Measurements from ENCODE around the gene WFDC6. TPM values are rescaled to one million over a fixed set of nuclear protein-coding genes. Genes with fewer than 3 reads are reported as not detected.
"Not testable (repeated sequence)": the region's sequence is repeated elsewhere in the genome, so short reads cannot be mapped to it uniquely, and the experiment has no call there.

WFDC6 gene
- total and polyA plus RNA-seq, 4 experiments from 2014 or later: not detected

DNA sequence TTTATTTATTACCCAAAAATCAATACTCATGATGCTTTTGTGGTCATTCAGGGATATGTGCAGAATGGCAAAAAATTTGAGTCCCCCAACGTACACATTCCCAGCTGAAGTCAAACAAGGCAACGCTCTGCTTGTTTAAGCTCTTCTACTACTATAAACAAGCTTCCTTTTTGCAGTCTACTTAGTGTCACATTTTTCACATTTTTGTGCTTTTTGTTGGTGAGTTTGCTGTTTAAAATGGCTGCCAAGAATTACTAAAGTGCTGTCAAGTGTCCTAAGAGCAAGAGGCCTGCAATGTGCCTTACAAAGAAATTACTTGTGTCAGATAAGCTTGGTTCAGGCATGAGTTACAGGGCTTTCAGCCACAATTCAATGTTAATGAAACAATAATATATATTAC, 37.7 kb upstream of the WFDC6 start:
- ChIA-PET POLR2A (ENCODE audit: partially characterized antibody) (no interaction called here), CTCF (ENCODE audit: partially characterized antibody) (no interaction called here)
- Mint-ChIP-seq H3K36me3 (no peaks in the 10 kb centered on the region), H3K9me3 (peaks cover 0 to 6% (median 0%) of the 10 kb centered on the region in 8 donors), H3K4me1 (no peaks in the 10 kb centered on the region), H3K27ac (no peak overlapping the region), H3K4me3 (no peak overlapping the region), H3K27me3 (peaks cover 9 to 16% of the 10 kb centered on the region in 2 donors)
- H3K9me3 ChIP-seq (ENCODE audit: control insufficient read depth in 1 of 2, low read length in 2 of 2): no peaks in the 10 kb centered on the region
- no peaks in the 10 kb centered on the region for H3K4me1 ChIP-seq (ENCODE audit: insufficient read depth, low read length)
- no peak overlapping the region for H3K27ac ChIP-seq (ENCODE audit: low read depth, low read length)
- H3K27me3 ChIP-seq (ENCODE audit: insufficient read depth, low read length): no peaks in the 10 kb centered on the region
- DNase-seq: no peak
- intact Hi-C loops (cut with micrococcal nuclease): no loop called here
- H3K4me3 ChIP-seq (ENCODE audit: low read length in 2 of 2): no peak overlapping the region
- no peaks in the 10 kb centered on the region for H3K36me3 ChIP-seq (ENCODE audit: insufficient read depth, low read length)

DNA sequence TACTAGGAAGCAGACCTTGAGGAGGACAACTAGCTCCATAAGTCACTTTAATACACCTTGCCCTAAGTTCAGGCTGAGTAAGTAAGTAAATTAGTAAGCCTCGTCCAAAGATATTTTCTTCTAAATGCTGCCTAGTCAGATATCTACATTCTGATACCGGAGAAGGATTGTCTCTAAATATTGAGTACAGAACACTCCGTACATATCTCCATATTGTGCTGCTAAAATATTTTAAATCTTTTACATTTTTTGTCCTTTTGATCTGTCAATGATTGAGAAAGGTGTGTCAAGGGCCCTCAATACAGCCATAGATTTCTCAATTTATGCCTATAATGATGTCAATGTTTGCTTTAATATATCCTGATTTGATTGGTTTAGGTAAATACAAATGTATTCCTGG, 36.6 kb upstream of the WFDC6 start:
- intact Hi-C loops (cut with micrococcal nuclease): no loop called here
- ChIA-PET POLR2A (ENCODE audit: partially characterized antibody) (no interaction called here), CTCF (ENCODE audit: partially characterized antibody) (no interaction called here)
- Histone ChIP-seq H3K36me3 (ENCODE audit: insufficient read depth, low read length) (no peaks in the 10 kb centered on the region), H3K27me3 (ENCODE audit: insufficient read depth, low read length) (no peaks in the 10 kb centered on the region), H3K4me1 (ENCODE audit: insufficient read depth, low read length) (no peaks in the 10 kb centered on the region), H3K27ac (ENCODE audit: low read depth, low read length) (no peak overlapping the region), H3K4me3 (ENCODE audit: low read length in 2 of 2) (no peak overlapping the region), H3K9me3 (ENCODE audit: control insufficient read depth in 1 of 2, low read length in 2 of 2) (no peaks in the 10 kb centered on the region)
- Mint-ChIP-seq H3K9me3 (peaks cover 0 to 6% (median 0%) of the 10 kb centered on the region in 8 donors), H3K27me3 (peaks cover 9 to 19% of the 10 kb centered on the region in 2 donors), H3K4me3 (no peak overlapping the region), H3K36me3 (no peaks in the 10 kb centered on the region), H3K27ac (no peak overlapping the region), H3K4me1 (no peaks in the 10 kb centered on the region)
- DNase-seq: no peak

GRCh38 chr20:45569650-45570049, 30.4 kb upstream of the WFDC6 start:
- H3K4me3 ChIP-seq (ENCODE audit: low read length in 2 of 2); H3K9me3 Mint-ChIP-seq; DNase-seq; H3K36me3 ChIP-seq (ENCODE audit: insufficient read depth, low read length); H3K9me3 ChIP-seq (ENCODE audit: control insufficient read depth in 1 of 2, low read length in 2 of 2); H3K36me3 Mint-ChIP-seq; intact Hi-C loops (cut with micrococcal nuclease); H3K4me1 ChIP-seq (ENCODE audit: insufficient read depth, low read length); H3K27ac Mint-ChIP-seq; H3K27me3 ChIP-seq (ENCODE audit: insufficient read depth, low read length); CTCF ChIA-PET (ENCODE audit: partially characterized antibody); H3K4me3 Mint-ChIP-seq; H3K27ac ChIP-seq (ENCODE audit: low read depth, low read length); POLR2A ChIA-PET (ENCODE audit: partially characterized antibody); H3K4me1 Mint-ChIP-seq; H3K27me3 Mint-ChIP-seq: not testable (repeated sequence)

- H3K27me3 Mint-ChIP-seq: peaks cover 8 to 27% of the 10 kb centered on the region in 2 donors
- DNase-seq: no peak
- H3K27me3 ChIP-seq (ENCODE audit: insufficient read depth, low read length): no peaks in the 10 kb centered on the region
- H3K4me1 Mint-ChIP-seq: no peaks in the 10 kb centered on the region
- H3K27ac Mint-ChIP-seq: no peak overlapping the region
- CTCF ChIA-PET (ENCODE audit: partially characterized antibody): no interaction called here
- H3K4me3 Mint-ChIP-seq: no peak overlapping the region
- H3K27ac ChIP-seq (ENCODE audit: low read depth, low read length): no peak overlapping the region
- no peaks in the 10 kb centered on the region for H3K9me3 ChIP-seq (ENCODE audit: control insufficient read depth in 1 of 2, low read length in 2 of 2)
- H3K4me1 ChIP-seq (ENCODE audit: insufficient read depth, low read length): no peaks in the 10 kb centered on the region
- H3K4me3 ChIP-seq (ENCODE audit: low read length in 2 of 2): no peak overlapping the region
- intact Hi-C loops (cut with micrococcal nuclease): no loop called here
- POLR2A ChIA-PET (ENCODE audit: partially characterized antibody): no interaction called here
- H3K36me3 Mint-ChIP-seq: no peaks in the 10 kb centered on the region
- no peaks in the 10 kb centered on the region for H3K36me3 ChIP-seq (ENCODE audit: insufficient read depth, low read length)
- peaks cover 0 to 4% (median 2%) of the 10 kb centered on the region in 8 donors for H3K9me3 Mint-ChIP-seq
These were observed 25.5 kb upstream of the WFDC6 start for GRCh38 chr20:45564760-45565276.

GRCh38 chr20:45555198-45555597, 15.9 kb upstream of the WFDC6 start:
- H3K27ac Mint-ChIP-seq: no peak overlapping the region
- H3K9me3 ChIP-seq (ENCODE audit: control insufficient read depth in 1 of 2, low read length in 2 of 2): no peaks in the 10 kb centered on the region

DNA sequence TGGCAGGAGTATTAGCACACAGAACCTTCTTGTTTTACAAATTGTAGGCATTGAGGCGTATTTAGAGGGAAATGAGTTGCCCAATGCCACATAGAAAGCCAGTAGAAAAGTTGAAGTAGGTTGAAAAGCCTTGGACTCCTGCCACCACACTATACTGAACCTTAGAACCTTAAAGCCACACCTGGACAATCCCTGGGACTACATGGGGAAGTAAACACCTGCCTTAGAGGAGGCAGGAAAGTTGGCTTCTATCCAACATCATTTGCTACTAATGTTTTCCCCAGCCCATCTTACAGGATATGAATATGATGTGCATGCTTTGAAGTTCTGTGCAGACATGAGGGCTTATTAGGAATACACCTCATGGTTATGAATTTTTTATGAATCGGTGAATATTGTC, 13.2 kb upstream of the WFDC6 start:
- Mint-ChIP-seq H3K27me3 (peaks cover 14 to 31% of the 10 kb centered on the region in 2 donors), H3K36me3 (no peaks in the 10 kb centered on the region), H3K4me1 (no peaks in the 10 kb centered on the region), H3K9me3 (peaks cover 0 to 13% (median 5%) of the 10 kb centered on the region in 8 donors), H3K4me3 (no peak overlapping the region), H3K27ac (no peak overlapping the region)
- no peak for DNase-seq
- H3K4me1 ChIP-seq (ENCODE audit: insufficient read depth, low read length): no peaks in the 10 kb centered on the region
- no peaks in the 10 kb centered on the region for H3K36me3 ChIP-seq (ENCODE audit: insufficient read depth, low read length)
- intact Hi-C loops (cut with micrococcal nuclease): no loop called here
- H3K27me3 ChIP-seq (ENCODE audit: insufficient read depth, low read length): no peaks in the 10 kb centered on the region
- H3K9me3 ChIP-seq (ENCODE audit: control insufficient read depth in 1 of 2, low read length in 2 of 2): no peaks in the 10 kb centered on the region
- H3K27ac ChIP-seq (ENCODE audit: low read depth, low read length): no peak overlapping the region
- H3K4me3 ChIP-seq (ENCODE audit: low read length in 2 of 2): no peak overlapping the region
- ChIA-PET POLR2A (ENCODE audit: partially characterized antibody) (no interaction called here), CTCF (ENCODE audit: partially characterized antibody) (no interaction called here)

More at GRCh38 chr20:45555198-45555597, 15.9 kb upstream of the WFDC6 start:
- intact Hi-C loops (cut with micrococcal nuclease): no loop called here
- no peak overlapping the region for H3K27ac ChIP-seq (ENCODE audit: low read depth, low read length)
- no peak overlapping the region for H3K4me3 ChIP-seq (ENCODE audit: low read length in 2 of 2)
- H3K27me3 ChIP-seq (ENCODE audit: insufficient read depth, low read length): peaks cover 3% of the 10 kb centered on the region
- Mint-ChIP-seq H3K4me3 (no peak overlapping the region), H3K27me3 (peaks cover 26 to 37% of the 10 kb centered on the region in 2 donors), H3K9me3 (peaks cover 0 to 7% (median 3%) of the 10 kb centered on the region in 8 donors), H3K36me3 (no peaks in the 10 kb centered on the region), H3K4me1 (no peaks in the 10 kb centered on the region)
- no peaks in the 10 kb centered on the region for H3K4me1 ChIP-seq (ENCODE audit: insufficient read depth, low read length)
- H3K36me3 ChIP-seq (ENCODE audit: insufficient read depth, low read length): no peaks in the 10 kb centered on the region
- CTCF ChIA-PET (ENCODE audit: partially characterized antibody): no interaction called here
- POLR2A ChIA-PET (ENCODE audit: partially characterized antibody): no interaction called here
- no peak for DNase-seq

- Mint-ChIP-seq H3K36me3 (no peaks in the 10 kb centered on the region), H3K27ac (no peak overlapping the region), H3K9me3 (peaks cover 0 to 13% (median 5%) of the 10 kb centered on the region in 8 donors), H3K4me3 (no peak overlapping the region), H3K4me1 (no peaks in the 10 kb centered on the region), H3K27me3 (peaks cover 11 to 33% of the 10 kb centered on the region in 2 donors)
- DNase-seq: no peak
- no peak overlapping the region for H3K4me3 ChIP-seq (ENCODE audit: low read length in 2 of 2)
- no peaks in the 10 kb centered on the region for H3K36me3 ChIP-seq (ENCODE audit: insufficient read depth, low read length)
- CTCF ChIA-PET (ENCODE audit: partially characterized antibody): no interaction called here
- H3K27me3 ChIP-seq (ENCODE audit: insufficient read depth, low read length): peaks cover 3% of the 10 kb centered on the region
- H3K4me1 ChIP-seq (ENCODE audit: insufficient read depth, low read length): no peaks in the 10 kb centered on the region
- intact Hi-C loops (cut with micrococcal nuclease): no loop called here
- no peaks in the 10 kb centered on the region for H3K9me3 ChIP-seq (ENCODE audit: control insufficient read depth in 1 of 2, low read length in 2 of 2)
- POLR2A ChIA-PET (ENCODE audit: partially characterized antibody): no interaction called here
- no peak overlapping the region for H3K27ac ChIP-seq (ENCODE audit: low read depth, low read length)
These were observed 11.5 kb upstream of the WFDC6 start for GRCh38 chr20:45550765-45551164.

- Histone ChIP-seq H3K36me3 (ENCODE audit: insufficient read depth, low read length) (no peaks in the 10 kb centered on the region), H3K4me3 (ENCODE audit: low read length in 2 of 2) (no peak overlapping the region), H3K27me3 (ENCODE audit: insufficient read depth, low read length) (peaks cover 3% of the 10 kb centered on the region), H3K4me1 (ENCODE audit: insufficient read depth, low read length) (no peaks in the 10 kb centered on the region), H3K27ac (ENCODE audit: low read depth, low read length) (no peak overlapping the region), H3K9me3 (ENCODE audit: control insufficient read depth in 1 of 2, low read length in 2 of 2) (no peaks in the 10 kb centered on the region)
- Mint-ChIP-seq H3K27ac (no peak overlapping the region), H3K4me3 (no peak overlapping the region), H3K9me3 (peaks cover 0 to 13% (median 4%) of the 10 kb centered on the region in 8 donors), H3K36me3 (no peaks in the 10 kb centered on the region), H3K27me3 (peaks cover 8 to 29% of the 10 kb centered on the region in 2 donors), H3K4me1 (no peaks in the 10 kb centered on the region)
- ChIA-PET CTCF (ENCODE audit: partially characterized antibody) (no interaction called here), POLR2A (ENCODE audit: partially characterized antibody) (no interaction called here)
- DNase-seq: no peak
- intact Hi-C loops (cut with micrococcal nuclease): no loop called here
These were observed 9.1 kb upstream of the WFDC6 start for GRCh38 chr20:45548410-45548809.

Data from CD4-positive, alpha-beta memory T cell (primary cell).